Esophagus squamous epithelium (tissue), 4 donors: ENCODE results near the gene RASA3.

Experiments used
- POLR2A ChIP-seq, 4 donors: fragments of 450-650 bp; IDR thresholded peaks; one replicate each; pipeline ENCODE4 v1.6.1; 2017; ENCODE audit warnings: antibody characterized with exemption in 4 of 4, mild to moderate bottlenecking in 4 of 4, moderate library complexity in 3 of 4
- TF ChIP-seq, protein P1 (sequence below), 6 experiments: fragments of 450-650 bp in 4 of 6; fragments of 200-600 bp in 2 of 6; sonication (generic) in 2 of 6; IDR thresholded peaks; one replicate each; pipeline ENCODE4 v1.5.1; 2016 to 2019; ENCODE audit warnings: antibody characterized with exemption in 6 of 6, mild to moderate bottlenecking in 4 of 6, moderate library complexity in 4 of 6

- TF ChIP-seq, protein P1, sequence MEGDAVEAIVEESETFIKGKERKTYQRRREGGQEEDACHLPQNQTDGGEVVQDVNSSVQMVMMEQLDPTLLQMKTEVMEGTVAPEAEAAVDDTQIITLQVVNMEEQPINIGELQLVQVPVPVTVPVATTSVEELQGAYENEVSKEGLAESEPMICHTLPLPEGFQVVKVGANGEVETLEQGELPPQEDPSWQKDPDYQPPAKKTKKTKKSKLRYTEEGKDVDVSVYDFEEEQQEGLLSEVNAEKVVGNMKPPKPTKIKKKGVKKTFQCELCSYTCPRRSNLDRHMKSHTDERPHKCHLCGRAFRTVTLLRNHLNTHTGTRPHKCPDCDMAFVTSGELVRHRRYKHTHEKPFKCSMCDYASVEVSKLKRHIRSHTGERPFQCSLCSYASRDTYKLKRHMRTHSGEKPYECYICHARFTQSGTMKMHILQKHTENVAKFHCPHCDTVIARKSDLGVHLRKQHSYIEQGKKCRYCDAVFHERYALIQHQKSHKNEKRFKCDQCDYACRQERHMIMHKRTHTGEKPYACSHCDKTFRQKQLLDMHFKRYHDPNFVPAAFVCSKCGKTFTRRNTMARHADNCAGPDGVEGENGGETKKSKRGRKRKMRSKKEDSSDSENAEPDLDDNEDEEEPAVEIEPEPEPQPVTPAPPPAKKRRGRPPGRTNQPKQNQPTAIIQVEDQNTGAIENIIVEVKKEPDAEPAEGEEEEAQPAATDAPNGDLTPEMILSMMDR (IDR thresholded peaks at IDR 0.05) = no peak
- TF ChIP-seq POLR2A (IDR thresholded peaks at IDR 0.05) = no peak
These were observed 127.2 kb downstream of the RASA3 start for GRCh38 chr13:114005206-114005724.
